DND-41 (cell line): ENCODE results near the gene UCN2.

ENCODE experiments used
- EZH2 ChIP-seq: IDR thresholded peaks from 3 replicates; pipeline ENCODE4 v1.6.1; 2012; ENCODE audit warnings: borderline replicate concordance, low read depth, mild to moderate bottlenecking, moderate library complexity, low read length, inconsistent platforms; ENCODE audit not compliant: severe bottlenecking
- TF ChIP-seq, protein P1 (sequence below): IDR thresholded peaks from 2 replicates; pipeline ENCODE4 v1.5.1; 2012; ENCODE audit warnings: borderline replicate concordance, low read length, moderate library complexity, mild to moderate bottlenecking; ENCODE audit not compliant: poor library complexity, severe bottlenecking; ENCODE audit errors: extremely low read depth

DNA sequence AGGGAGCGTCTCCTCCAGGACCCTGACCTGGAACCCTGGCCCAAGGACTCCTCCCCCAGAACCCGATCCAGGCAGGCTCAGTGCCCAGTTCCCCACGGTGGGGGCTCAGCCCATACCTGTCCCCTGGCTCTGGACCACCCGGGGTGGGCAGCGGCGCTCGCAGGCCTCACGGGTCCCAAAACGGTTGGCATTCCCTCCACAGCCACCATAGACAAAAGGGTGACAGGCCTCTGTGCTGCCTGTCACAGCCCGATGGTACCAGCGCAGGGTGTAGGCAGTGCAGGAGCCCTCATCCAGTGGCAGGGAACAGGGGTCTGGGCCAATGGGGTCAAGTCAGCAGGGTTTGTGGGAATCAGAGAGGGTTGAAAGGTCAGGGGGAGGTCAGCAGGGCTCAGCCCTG lies 1.1 kb upstream of the UCN2 start:
- TF ChIP-seq, protein P1, sequence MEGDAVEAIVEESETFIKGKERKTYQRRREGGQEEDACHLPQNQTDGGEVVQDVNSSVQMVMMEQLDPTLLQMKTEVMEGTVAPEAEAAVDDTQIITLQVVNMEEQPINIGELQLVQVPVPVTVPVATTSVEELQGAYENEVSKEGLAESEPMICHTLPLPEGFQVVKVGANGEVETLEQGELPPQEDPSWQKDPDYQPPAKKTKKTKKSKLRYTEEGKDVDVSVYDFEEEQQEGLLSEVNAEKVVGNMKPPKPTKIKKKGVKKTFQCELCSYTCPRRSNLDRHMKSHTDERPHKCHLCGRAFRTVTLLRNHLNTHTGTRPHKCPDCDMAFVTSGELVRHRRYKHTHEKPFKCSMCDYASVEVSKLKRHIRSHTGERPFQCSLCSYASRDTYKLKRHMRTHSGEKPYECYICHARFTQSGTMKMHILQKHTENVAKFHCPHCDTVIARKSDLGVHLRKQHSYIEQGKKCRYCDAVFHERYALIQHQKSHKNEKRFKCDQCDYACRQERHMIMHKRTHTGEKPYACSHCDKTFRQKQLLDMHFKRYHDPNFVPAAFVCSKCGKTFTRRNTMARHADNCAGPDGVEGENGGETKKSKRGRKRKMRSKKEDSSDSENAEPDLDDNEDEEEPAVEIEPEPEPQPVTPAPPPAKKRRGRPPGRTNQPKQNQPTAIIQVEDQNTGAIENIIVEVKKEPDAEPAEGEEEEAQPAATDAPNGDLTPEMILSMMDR, result no peak
- TF ChIP-seq EZH2, result no peak
